H7 (cell line): ENCODE results near the gene MKNK1. TPM values are rescaled to one million over a fixed set of nuclear protein-coding genes. Genes with fewer than 3 reads are reported as not detected.
A peak's percentile ranks its signal among the peaks of the same experiment; 100 is the strongest.

Experiments used
- DNase-seq: peaks from one replicate; pipeline ENCODE4 v3.0.0; 2012
- H3K27me3 ChIP-seq: 2 replicates; pipeline ENCODE4 v1.6.0; 2011; ENCODE audit warnings: mild to moderate bottlenecking, low read length; ENCODE audit not compliant: control insufficient read depth, insufficient read depth
- H3K36me3 ChIP-seq: replicated peaks from 2 replicates; pipeline ENCODE4 v1.5.1; 2011; ENCODE audit warnings: low read length; ENCODE audit not compliant: control insufficient read depth, insufficient read depth
- H3K4me3 ChIP-seq: 2 replicates; pipeline ENCODE4 v1.5.1; 2011; ENCODE audit warnings: low read depth, mild to moderate bottlenecking, control low read depth, low read length, moderate library complexity; ENCODE audit not compliant: insufficient read depth
- total RNA-seq: library from RNA; depleted of rRNA; stranded (reverse); fragments of >200 nt; shearing (Covaris generic); gene quantifications from 2 replicates; pipeline ENCODE4 v1.2.3, GENCODE V29; 2014

MKNK1 gene
- total RNA-seq, 1 experiment from 2014 or later: 34.7 TPM

DNA sequence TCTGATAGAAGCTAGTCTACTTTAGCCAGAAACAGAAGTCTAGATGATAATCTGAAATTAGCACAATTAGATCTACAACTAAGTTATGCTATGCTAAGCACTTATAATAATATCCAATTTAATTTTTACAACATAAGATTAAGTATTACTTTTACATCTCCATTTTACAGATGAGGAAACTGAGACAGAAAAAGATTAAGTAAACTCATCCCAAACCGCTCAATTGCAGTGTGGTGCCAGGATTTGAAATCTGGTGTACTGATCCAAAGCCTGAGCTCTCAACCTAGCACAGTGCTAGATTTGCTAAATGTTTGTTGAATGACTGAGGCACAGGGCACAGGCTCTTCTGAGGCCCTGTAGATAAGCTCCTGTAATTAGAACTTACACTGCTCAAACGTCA, 66.4 kb downstream of the MKNK1 start:
- DNase-seq: no peak
- H3K4me3 ChIP-seq: no peak overlapping the region
- H3K27me3 ChIP-seq: peaks cover 71% of the 10 kb centered on the region
- H3K36me3 ChIP-seq: no peaks in the 10 kb centered on the region

GRCh38 chr1:46536527-46536926, 67.5 kb downstream of the MKNK1 start:
- DNase-seq: no peak
- H3K27me3 ChIP-seq: peaks cover 73% of the 10 kb centered on the region
- no peak overlapping the region for H3K4me3 ChIP-seq
- no peaks in the 10 kb centered on the region for H3K36me3 ChIP-seq

DNA sequence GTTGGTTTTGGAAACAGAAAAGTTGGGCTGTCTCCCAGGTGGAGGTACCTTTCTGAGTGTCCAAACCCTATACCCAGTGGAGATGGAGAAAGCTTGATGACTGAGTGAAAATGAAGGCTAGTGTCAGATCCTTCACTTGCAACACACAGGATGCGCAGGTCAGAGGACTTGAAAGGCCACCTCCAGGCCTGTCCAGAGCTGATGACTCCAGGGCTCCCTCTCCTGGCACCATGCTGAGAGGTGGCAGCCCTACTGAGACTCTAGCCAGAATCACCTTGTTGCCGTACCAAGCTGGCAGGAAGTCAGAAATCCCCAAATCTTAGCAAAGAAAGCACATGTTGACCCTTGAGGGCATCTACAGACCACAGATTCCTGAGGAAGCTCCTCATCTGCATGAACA, 69.0 kb downstream of the MKNK1 start:
- no peak for DNase-seq
- Histone ChIP-seq H3K27me3 (peaks cover 75% of the 10 kb centered on the region), H3K36me3 (no peaks in the 10 kb centered on the region), H3K4me3 (no peak overlapping the region)

DNA sequence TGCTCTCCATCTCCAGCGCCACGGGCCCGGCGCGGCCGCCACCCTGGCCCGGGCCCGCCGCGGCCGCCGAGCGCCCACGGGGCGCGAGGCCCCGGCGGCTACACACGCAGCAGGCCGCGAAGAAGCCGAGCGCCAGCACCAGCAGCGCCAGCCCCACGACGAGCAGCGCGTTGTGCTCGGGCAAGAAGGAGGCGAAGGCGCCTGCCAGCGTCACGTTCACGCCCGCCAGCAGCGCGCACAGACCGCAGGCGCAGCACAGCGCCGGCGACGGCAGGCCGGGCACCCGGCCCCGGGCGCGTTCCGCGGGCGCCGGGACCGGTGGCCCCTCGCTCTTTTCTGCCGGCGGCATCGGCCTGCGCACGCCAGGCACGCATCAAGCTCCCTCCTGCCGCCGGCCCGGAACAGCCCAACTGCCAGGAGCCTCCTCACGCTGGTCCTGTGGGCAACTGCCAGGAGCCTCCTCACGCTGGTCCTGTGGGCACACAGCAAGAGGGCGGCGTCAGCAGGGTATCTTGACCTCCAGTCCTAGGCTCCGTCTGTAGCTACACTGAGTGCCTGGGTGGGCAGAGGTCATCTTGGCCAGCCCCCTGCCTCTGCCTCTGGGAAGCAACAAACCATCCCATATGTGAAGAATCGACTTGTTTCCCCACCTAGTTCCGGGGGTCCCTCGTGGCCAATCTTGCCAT, 70.7 kb downstream of the MKNK1 start:
- peak overlapping the region; percentile 41 for H3K4me3 ChIP-seq
- no peaks in the 10 kb centered on the region for H3K36me3 ChIP-seq
- H3K27me3 ChIP-seq: peaks cover 81% of the 10 kb centered on the region
- peak; percentile 92 for DNase-seq

GRCh38 chr1:46532498-46533178, 71.4 kb downstream of the MKNK1 start:
- DNase-seq: peak; percentile 98
- Histone ChIP-seq H3K4me3 (peak overlapping the region; percentile 41), H3K27me3 (peaks cover 78% of the 10 kb centered on the region), H3K36me3 (no peaks in the 10 kb centered on the region)

DNA sequence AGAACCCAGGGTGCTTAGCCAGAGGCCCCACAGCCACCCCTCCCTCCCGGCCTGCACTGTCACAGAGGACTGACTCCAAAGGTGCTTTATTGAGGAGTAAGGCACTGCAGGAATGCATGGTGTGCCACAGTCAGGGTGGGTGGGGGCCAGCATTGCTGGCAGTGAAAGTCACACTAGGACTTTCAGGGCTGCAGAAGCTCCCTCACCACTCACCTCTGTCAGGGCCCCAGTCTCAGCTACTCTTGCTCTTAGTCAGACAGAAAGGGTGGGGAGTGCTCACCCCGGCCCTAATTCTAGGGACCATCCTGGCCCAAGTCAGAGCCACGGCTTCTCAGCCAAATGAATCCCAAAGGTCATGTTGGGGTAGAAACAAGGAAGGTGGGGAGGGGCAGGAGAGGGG, 72.0 kb downstream of the MKNK1 start:
- Histone ChIP-seq H3K4me3 (no peak overlapping the region), H3K36me3 (no peaks in the 10 kb centered on the region), H3K27me3 (peaks cover 80% of the 10 kb centered on the region)
- no peak for DNase-seq

DNA sequence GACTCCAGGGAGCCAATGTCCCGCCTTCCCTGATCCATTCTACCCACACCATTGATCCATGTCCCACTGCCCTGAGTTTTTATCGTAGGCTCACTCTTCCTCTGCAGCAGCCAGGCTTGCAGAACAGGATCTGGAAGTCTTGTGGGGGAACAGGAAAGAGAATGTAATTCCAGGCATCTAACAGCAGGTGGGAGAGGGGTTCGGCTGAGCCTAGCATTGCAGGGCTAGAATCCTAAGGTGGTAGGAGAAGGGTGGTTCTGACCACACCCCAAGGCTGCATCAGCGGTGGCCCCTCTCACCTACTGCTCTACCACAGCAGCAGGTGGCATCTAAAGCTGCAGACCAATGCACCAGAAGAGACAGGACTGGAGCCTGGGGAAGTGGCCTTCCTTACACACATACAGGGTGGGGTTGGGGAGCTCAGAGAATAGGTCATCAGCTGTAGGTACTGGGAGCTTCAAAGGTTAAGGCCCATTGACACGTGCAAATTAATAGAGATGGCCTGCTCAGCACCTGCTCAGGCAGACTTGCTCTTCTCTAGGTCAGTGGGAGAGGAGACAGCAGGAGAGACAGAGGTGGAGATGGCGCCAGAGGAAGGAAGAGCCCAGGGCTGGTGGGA, 73.2 kb downstream of the MKNK1 start:
- Histone ChIP-seq H3K36me3 (no peaks in the 10 kb centered on the region), H3K4me3 (no peak overlapping the region), H3K27me3 (peaks cover 87% of the 10 kb centered on the region)
- peak; percentile 74 for DNase-seq

- no peak for DNase-seq
- no peaks in the 10 kb centered on the region for H3K36me3 ChIP-seq
- H3K4me3 ChIP-seq: no peak overlapping the region
- H3K27me3 ChIP-seq: peaks cover 87% of the 10 kb centered on the region
These were observed 73.8 kb downstream of the MKNK1 start for GRCh38 chr1:46530311-46530710.

GRCh38 chr1:46529031-46529630, 74.9 kb downstream of the MKNK1 start:
- peaks cover 87% of the 10 kb centered on the region for H3K27me3 ChIP-seq
- no peak for DNase-seq
- H3K36me3 ChIP-seq: no peaks in the 10 kb centered on the region
- no peak overlapping the region for H3K4me3 ChIP-seq

- Histone ChIP-seq H3K27me3 (peaks cover 83% of the 10 kb centered on the region), H3K36me3 (no peaks in the 10 kb centered on the region)
- peak; percentile 80 for DNase-seq
These were observed 75.6 kb downstream of the MKNK1 start for GRCh38 chr1:46528297-46528955.

DNA sequence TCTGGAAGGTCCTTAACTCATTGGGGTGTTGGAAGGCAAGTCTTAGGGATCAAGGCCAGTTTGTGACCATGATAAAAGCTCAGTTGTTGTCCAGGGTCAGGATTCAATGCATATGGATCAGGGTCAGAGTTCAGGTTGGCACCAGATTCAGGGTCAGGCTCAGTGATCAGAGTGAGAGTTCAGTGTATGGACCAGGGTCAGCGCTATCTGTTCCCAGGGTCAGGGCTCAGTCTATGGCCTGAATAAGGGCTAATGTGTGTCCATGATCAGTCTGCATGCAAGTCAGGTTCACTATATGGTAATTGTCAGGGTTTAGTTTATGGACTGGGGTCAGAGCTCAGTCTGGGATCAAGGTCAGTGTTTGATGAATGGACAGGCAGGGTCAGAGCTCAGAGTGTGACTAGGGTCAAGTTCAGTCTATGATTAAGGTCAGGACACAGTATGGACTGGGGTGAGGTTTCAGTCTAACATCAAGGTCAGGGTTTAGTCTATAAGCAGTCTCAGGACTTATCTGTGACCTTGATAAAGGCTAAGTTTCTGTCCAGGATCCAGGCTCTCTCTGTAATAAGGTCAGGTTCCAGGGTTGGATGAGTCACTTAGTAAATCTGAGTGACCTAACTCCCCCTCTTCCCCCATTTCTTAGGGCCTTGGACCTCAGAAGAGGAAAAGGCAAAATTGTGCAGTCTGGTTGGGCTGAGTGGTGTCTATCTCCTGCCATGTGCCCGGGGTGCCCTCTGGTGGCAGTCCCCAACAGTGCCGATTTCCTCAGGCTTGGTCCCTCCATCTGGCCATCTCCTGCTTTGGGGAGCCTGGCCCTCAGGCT, 76.4 kb downstream of the MKNK1 start:
- no peak overlapping the region for H3K4me3 ChIP-seq
- no peaks in the 10 kb centered on the region for H3K36me3 ChIP-seq
- peaks cover 80% of the 10 kb centered on the region for H3K27me3 ChIP-seq
- peak; percentile 91 for DNase-seq

More at GRCh38 chr1:46528297-46528955, 75.6 kb downstream of the MKNK1 start:
- no peak overlapping the region for H3K4me3 ChIP-seq

DNA sequence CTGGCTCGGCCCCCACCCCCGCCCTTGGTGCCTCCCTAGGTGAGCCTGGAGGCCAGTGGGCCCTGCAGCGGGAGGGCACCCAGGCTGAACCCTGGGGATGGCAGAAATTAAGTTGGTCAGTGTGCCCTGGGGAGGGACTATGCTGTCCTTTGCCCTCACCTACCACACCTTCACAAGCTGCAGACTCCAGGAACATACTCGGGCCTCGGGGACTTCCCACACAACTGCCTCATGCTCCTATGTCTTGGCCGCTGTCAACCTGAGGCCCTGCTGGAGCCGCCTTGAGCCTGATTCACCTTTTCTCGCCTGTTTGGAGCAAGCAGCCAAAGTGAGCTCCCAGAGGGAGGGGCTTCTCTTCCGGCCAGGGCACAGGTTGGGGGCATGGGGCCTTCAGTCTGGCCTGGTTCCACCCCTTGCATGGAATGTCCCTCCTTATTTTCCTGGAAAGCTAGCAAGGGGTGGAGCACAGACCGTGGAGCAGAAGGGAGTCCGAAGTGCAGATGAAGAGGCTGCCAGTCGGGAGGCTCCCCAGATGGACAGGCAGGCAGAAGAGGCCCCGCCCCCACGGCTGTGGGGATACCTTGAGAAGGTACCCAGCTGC, 77.3 kb downstream of the MKNK1 start:
- peak; percentile 82 for DNase-seq
- Histone ChIP-seq H3K4me3 (no peak overlapping the region; the same call in 1 of the 2 replicates), H3K36me3 (no peaks in the 10 kb centered on the region), H3K27me3 (peaks cover 73% of the 10 kb centered on the region)

DNA sequence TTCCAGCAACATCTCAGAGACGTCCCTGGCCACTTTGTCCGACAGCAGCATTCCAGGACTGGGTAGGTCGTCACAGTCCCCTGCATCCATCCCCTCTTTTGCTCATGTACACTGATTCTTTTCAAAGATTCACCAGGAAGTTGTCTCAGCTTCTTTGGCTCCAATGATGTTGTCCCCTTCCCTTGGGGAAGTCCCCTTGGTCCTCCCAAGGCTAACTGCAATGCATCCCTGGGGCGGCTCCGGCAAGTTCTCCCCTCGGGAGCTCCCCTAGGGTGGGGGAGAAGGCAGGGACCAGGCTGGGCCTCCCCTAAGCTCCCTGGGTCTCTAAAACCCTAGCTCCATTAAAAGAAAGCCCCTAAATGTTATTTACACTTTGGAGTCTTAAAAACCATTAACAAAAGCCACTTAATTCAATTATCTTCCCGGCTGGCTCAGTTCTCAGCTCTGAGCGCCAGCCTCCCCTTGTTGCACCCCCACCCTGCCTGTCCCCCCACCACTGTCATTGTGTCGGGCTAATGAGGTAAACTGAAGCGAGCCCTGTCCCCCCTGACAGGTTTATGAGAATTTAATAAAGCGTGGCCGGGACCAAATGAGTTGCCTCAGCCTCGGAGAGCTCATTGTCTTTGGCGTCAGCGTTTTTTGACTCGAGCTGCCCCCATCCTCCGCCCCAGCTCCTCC, 77.9 kb downstream of the MKNK1 start:
- Histone ChIP-seq H3K4me3 (no peak overlapping the region), H3K36me3 (no peaks in the 10 kb centered on the region), H3K27me3 (peaks cover 68% of the 10 kb centered on the region)
- peak; percentile 75 for DNase-seq
